HG03108 (cell line): Measurements from ENCODE around the gene RER1.

Experiments
- ATAC-seq: cut with Tn5 transposase; IDR thresholded peaks from one replicate; pipeline ENCODE4 v1.9.1; 2021; ENCODE audit warnings: moderate library complexity; ENCODE audit not compliant: unreplicated experiment

Gene RER1

DNA sequence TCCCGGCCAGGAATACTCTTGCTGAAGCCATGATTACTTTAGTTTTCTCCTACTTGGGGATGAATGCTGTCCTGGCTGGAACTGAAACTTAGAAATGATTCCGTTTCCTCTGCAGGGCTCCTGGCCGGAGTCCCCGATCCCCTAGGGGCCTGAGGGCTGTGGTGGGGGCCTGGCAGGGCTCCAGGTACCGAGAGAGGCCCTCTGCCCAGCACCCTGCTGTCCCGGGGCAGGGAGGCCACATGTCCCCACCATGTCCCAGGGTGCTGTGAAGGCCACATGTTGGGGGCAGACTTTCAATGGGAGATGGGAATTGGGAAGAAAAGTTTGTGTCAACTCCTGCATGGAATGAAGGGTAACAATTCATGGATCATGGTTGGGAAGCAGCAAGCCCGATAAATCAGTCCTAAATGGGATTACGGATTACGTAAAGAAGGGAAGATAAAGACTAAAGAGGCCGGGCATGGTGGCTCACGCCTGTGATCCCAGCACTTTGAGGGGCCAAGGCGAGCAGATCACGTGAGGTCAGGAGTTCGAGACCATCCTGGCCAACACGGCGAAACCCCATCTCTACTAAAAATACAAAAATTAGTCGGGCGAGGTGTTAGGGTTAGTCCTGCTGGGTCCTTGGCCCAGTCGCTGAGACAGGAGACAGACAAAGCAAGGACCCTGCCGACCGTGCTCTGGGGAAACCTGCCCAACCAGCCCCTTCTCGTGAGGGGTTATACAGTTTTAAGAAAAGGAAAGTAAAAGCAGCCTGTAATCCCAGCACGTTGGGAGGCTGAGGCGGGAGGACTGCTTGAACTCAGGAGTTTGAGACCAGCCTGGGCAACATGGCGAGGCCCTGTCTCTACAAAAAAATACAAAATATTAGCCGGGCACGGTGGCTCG, 37.8 kb upstream of the RER1 start:
- ATAC-seq: no peak

DNA sequence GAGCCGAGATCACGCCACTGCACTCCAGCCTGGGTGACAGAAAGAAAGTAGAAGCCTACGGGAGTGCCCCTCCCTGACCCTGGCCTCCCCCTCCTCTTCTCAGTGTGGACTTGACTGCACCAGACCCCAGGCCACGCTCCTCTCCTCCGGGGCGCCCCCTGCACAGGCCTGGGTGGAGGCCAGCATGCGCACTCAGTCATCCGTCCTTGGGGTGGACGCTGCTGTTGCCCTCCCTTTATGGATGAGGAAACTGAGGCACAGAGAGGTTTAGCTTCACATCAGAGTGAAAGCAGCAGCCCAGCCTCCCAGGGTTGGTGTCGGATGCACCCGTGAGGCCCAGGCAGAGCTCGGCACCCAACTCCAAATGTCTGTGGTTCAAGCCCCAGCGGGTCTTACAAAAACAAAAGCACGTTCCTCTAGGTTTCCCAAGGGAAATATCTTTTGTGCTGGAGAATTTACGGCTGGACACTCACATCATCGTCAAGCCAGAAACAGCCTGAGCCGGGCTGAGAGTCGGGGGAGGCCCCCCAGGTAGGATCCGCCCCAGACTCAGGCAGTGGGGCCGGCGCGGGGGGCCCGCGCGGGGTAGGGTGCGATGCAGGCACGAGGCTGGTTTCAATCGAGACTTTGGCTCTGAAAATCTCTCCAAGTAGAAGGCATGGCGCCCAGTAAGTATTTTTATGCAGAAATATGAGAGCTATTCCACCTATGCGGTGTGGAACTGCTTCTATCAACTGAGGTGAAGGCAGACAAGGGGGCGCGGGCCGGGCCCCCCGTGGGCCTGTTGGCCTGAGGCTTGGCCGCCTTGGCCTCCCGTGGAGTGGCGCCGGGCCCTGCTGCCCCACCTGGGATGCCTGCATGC, 36.9 kb upstream of the RER1 start:
- no peak for ATAC-seq

DNA sequence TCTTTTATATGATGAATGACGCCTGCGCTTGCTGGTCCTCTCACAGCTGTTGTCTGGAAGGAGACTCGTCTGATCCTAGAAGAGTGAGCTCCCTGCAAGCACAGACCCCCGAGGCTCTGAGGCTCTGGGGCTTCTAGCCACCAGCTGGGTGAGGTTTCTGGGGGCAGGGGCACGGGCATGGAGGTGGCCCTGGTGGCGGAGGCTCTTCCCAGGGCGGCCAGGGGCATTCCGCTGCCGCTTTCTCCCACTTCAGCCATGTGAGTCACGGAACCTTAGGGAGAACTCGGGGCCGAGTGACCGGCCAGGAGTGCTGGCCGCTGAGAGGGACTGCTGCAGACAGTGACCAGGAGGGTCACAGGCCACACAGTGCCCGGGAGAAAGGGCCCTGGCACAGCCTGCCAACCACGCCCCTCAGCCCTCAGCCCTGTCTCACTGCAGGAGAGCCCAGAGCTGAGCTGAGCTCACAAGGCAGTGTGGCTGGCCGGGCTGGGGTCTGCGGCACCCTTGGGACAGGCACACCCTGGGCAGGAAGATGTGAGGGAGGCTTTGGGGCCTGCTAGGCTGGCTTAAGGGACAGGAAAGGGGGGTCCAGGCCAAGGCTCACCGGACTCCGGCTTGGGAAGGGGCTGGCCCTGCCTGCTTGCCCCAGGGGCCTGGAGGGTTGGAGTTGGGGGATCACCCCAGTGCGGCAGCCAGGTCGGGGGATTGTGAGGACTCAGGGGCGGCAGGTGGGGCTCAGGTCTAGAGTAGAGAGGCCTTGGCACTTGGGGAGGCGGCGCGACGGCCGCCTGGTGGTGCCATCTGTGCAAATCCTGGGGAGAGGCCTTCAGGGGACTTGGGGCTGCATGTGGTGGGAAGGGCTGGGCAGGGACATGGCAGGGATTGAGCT, 36.0 kb upstream of the RER1 start:
- ATAC-seq: no peak

DNA sequence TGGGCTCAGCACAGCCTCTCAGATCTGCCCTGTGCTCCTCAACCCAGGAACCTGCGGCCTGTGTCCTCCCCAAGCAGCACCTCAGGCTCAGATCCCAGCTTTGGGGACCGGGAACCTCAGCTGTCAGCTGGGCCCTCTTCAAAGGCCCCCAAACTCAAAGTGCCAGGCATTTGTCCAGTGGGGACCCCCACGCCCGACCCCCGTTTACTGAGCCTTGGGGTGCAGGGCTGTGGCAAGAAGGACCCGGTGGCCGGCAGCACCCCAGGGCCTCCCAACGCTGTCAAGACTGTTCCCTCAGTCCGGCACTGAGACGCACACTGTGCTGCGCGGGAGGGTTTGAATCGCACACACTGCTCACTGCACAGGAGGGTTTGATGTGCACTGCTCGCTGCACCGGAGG, 35.2 kb upstream of the RER1 start:
- ATAC-seq: no peak

DNA sequence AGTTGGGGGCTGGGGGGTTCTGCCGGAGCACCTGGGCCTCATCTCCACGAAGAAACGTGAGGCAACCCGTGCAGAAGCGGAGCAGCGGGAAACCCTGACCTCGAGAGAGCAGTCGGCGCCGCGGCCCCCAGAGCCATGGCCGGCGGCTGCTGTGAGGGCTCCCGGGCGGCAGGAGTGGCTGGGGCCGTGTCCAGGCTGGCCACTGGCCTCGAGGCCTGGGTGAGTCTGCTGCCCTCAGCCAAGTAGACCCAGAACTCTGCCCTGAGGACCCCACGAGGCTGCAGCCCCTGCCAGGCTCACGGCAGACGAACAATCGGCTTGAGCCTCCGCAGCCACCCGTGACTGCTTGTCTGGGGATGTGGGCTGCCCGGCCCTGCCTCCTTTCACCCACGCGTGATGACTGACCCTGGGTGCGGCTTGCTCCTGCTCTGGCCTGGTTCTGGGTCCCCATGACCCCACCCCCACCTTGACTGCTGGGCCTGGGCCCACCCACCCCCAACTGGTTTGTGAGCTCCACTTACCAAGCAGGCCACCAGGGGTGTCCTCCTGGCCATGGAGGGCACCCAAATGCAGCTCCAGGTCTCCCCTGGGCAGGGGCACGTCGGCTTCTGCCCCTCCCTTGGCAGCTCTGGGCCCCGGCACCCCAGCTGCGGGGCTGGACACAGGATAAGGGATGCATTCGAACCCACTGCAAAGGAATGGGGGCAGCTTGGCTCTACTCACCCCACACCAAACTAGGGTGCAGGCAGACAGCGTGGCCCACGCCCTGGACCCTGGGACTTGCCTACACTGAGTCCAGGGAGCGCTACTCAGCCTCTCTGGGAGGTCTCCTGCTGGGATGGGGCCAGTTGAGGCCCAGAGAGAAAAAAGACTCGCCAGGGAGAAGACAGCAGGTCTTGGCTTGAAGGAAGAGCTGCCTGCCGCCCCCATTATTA, 34.5 kb upstream of the RER1 start:
- ATAC-seq: no peak

DNA sequence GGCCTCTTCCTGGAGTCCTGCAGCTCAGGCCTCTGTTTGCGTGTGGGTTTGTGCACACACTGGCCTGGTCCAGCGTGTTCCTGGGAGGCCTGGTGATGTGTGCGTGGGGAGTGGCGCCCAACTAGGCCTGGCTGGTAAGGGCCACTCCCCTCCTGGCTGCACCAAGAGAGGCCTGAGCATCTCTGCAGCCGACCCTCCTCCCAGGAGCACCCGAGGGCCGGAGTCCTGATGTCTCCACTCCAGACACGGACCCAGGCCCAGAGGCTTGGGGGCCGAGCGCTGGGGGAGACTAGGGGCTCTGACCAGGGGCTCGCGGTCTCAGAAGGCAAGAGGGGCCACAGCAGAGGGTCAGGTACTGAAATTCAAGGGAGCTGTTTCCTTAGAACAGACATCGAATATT, 33.6 kb upstream of the RER1 start:
- ATAC-seq: no peak

DNA sequence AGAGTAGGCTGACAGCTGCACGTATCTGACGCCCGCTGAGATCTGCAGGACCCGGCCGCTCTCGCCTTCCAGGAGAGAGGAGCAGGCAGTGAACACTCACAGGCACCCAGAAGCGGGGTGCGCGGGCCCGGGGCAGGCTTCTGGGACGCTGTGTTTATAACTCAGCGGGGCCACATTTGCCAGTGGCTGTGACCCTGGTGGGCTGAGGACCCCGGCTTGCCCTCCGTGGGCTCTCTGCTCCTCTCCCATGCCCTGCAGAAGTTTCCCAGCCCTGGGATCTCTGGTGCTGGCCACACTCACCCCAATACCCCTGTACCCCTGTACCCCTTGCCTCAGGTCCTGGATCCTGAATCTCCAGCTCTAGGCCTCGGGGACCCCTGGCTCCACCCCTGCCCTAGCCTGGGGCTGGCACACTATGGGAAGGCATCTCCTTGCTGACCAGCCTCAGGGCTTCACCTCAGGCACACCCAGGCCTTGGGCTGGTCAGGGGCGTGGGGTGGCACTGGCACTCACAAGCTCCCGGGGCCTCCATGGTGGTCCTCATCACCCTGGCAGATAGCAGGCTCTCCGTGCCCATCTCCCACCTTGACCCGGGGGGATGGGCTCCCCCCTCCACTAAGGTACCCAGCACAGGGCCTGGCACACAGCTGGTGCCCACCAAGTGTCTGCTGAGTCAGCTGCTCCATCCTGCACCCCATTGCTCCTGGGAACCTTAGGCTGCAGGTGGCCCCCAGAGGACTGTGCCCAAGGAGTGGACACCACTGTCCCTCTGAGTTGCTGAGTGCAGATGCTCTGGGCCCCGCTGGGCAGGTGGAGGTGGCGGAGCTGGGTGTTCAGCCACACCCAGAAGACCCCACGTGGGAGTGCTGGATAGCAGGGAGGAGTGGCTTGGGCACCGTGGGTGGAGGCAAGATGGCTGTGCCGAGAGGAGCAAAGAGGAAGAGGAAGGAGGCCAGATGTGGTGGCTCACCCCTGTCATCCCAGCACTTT, 32.7 kb upstream of the RER1 start:
- ATAC-seq: no peak

DNA sequence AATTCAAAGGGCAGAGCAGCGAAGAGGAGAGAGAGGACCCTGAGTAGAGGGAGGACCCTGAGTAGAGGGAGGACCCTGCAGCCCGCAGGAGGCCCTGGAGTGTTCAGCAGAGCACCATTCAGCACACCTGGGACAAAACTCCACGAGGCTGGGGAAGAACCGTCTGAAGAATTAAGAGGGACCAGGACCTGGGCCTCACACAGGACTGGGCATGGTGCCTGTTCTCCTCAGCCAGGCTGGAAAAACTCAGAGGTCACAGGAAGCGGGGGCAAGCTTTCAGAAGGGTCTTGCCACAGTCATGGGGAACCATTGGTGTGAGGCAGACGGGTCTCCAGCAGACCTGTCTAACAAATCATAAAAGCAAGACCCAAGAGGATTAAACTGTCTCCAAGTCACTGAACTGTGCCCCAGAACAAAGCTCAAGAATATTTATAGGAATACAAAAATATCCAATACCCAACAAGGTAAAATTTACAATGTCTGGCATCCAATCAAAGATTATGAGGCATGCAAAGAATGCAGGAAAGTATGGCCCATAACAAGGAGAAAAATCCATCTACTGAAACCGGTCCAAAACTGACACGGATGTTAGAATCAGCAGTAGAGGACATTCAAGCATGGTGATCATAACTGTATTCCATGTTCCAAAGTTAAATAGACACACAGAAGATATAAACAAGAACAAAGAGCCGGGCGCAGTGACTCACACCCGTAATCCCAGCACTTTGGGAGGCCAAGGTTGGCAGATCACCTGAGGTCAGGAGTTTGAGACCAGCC, 30.9 kb upstream of the RER1 start:
- ATAC-seq: no peak

DNA sequence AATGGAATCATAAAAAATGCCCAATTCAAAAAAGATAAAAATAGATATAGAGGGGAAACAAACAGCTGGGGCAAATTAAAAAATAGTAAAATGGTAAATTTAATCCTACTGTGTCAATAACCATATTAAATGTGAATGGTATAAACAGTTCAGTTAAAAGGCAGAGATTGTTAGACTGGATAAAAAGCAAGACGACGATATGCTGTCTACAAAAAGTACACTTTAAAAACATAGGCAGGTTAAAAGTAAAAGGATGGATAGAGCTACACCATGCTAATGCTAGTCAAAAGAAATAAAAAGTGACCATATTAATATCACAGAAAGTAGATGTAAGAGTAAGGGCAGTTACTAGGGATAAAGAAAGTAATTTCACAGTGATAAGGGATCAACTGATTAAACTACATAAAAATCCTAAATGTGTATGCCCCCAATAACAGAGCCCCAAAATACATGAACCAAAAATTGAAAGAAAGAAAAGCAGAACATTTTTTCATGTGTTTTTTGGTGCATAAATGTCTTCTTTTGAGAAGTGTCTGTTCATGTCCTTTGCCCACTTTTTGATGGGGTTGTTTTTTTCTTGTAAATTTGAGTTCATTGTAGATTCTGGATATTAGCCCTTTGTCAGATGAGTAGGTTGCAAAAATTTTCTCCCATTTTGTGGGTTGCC, 27.7 kb upstream of the RER1 start:
- no peak for ATAC-seq

DNA sequence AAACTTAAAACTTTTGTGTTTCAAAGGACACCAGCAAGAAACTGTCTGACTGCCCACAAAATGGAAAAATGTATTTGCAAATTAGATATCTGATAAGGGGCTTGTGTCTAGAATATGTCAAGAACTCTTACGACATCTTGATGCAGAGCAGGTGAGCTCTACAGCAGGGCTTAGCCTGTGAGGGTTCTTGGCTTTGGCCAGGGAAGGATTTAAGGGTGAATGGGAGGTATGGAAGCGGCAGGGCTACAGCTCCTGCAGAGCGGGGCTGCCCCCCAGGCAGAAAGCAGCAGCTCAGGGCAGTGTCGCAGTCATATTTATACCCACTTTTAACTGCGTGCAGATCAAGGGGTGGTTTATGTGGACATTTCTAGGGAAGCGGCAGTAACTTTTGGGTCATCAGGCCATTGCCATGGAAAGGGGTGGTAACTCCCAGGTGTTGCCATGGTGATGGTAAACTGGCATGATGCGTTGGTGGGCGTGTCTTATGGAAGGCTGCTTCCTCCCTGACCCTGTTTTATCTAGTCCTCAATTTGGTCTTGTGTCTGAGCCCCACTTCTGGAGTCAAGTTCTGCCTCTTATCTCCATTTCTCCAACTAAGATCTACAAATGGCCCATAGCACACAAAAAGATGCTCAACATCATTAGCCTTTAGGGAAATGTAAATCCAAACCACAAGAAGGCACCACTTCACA, 23.4 kb upstream of the RER1 start:
- ATAC-seq: no peak

DNA sequence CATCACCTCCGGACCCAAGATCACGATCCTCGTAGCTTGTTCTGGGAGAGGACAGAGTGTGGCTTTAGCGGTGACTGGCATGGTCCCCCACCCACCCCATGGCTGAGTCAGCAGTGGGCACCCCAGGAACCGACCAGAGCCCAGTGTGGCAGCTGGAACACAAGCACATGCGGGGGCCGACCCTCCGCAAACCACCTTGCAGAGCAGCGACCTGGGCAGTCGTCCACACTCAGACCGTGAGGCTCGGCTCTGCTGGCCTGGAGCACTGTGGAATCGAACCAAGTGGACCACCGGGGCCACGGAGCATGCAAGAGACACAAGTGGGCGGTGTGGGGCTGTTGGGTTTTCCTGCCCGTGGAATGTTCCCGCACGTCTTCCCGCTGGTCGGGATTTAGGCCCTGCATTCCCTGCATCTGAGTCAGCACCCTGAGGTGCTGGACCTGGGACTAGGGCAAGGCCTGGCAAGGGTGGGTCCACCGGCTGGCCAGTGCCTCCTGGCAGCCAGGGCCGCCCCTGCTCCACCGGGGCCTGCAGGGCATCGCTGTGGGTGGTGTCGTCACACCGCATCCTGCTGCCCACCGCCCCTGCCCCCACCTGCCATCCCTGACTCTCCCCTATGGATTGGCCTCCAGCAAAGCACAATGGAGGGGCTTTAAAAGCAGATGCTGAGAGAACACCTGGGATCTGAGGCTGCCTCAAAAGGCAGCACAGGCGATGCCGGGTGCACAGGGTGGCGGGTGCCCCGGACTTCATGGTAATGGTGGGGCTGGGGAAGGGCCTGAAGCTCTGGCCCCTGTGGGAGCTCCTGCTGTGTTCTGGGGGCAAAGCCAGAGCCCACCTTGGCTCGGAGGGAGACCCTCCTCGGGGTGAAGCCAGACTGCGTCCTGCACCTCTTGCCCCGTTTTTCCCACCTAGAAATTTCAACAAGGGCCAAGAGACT, 18.8 kb upstream of the RER1 start:
- ATAC-seq: no peak

DNA sequence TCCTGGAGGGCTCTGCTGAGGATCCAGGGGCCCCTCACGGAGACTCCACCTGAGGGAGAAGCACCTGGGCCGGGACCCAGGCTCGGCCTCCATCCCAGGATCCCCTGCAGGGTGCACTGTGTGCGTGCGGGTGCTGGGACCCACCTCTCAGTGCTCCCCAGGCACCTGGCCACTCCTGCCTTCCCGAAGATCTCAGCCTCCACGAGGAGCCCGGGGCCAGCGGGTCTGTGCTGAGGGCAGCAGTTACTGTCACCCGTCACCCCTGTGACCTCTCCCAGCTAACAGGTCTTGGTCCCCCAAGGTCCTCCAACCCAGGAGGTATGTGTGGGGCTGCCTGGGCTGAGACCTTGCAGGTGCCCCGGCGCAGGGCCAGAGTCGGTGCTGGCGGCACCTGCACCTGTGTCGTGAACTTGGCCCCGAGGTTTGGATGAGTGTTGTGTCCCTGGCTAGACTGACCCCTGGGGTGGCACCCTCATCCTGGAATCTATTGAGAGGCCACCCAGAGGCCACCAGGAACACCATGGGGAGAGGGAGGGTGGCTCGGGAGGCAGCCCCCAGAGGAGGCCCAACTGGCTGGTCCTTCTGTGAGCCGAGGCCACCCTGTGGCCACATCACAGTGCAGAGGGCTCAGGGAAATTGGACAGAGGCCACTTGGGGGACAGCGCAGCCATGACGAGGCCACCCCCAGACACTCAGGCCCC, 17.9 kb upstream of the RER1 start:
- ATAC-seq: no peak

DNA sequence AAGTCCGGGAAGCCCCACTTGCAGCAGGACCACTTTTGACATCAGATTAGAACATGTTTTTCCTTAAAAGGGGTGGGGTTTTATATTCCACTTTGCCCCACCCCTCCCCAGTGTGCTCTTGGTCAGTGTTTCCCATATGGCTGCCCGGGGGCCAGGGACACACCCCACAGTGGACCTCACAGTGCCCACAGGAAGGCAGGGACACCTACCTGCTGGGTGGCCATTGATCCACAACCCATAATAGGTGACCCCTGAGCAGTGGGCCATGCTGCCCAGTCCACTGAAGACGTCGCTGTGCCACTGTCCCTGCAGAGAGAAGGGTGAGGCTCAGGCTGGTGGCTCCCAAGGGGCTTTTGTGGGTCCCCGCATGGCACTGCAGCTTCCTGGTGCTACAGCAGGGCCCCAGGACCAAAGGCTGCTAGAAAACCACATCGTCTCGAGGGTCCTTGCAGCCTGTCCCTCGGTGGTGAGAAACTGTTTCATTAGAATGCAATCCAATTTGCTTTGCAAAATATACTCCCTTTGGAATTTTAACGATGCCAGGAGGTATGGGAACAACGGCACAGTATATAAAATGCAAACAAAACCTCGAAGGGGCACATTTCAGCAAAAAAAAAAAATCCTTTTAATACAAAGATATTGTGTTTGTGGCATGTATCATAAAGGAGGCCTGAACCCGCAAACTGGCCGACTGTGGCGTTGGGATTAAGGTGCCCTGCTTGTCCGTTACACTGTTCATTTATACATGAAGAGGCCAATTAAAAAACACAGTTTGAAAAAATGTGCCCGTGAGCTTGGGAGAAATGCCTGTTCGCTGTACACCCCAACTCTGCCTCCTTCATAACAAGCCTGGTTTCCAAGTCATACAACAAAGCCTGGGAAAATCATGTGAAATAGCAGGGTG, 17.1 kb upstream of the RER1 start:
- no peak for ATAC-seq

DNA sequence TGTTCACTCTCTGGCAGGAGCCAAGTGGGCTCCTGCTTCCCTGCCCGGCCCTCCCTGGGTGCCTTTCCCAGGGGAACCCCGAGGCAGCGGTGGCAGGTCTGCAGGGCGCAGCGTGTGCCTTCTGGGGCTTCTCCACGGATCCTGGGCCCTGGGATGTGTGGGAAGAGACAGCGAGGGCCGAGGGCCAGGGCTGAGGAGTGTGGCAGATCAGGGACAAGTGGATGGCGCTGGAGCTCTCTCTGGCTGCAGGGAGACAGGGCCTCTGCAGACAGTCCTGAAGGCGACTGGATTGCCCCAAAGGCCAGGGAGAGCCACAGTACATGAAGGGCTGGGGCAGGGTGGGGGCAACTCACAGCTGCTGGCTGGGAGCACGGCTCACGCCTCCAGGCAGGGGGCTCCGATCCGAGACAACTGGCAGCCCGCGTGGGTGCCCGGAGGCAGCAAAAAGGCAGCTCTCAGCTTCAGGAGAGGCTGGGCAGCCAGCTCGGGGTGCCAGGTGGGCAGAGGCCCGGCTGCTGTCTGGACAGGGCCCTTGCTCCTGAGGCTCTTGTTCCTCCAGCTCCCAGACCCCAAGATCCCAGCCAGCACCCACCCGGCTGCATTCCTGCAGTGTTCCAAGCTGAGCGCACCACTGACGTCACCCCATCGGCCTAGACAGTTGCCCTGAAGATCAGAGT, 16.3 kb upstream of the RER1 start:
- ATAC-seq: no peak
